Skin epidermis (tissue), 12 donors: ENCODE results near the gene ZNF280C.
"Not testable (repeated sequence)": the region's sequence is repeated elsewhere in the genome, so short reads cannot be mapped to it uniquely, and the experiment has no call there.

Experiments
- H3K27ac ChIP-seq, 21 experiments: fragments of 200-600 bp; sonication (generic) in 11 of 21; one replicate each; pipeline ENCODE4 v1.5.0; 2020; ENCODE audit warnings: mild to moderate bottlenecking in 3 of 21, inconsistent platforms in 2 of 21, moderate library complexity in 2 of 21
- H3K4me3 ChIP-seq, 7 experiments: fragments of 200-600 bp; sonication (generic) in 2 of 7; one replicate each; pipeline ENCODE4 v1.5.0; 2020; ENCODE audit warnings: inconsistent platforms in 2 of 7, mild to moderate bottlenecking in 2 of 7, moderate library complexity in 1 of 7

ZNF280C gene

GRCh38 chrX:130268449-130269170, at the start of gene ZNF280C:
TSS of gene ZNF280C (minus strand) at chrX:130268899. CDS start at chrX:130260449, 8,450 bp downstream.
- Histone ChIP-seq H3K4me3 (peak within 1 kb of the TSS; percentile 36 to 71 (median 59)), H3K27ac (peak within 1 kb of the TSS in 20 of 21 experiments; percentile 13 to 87 (median 80))

GRCh38 chrX:130304587-130305368, 36.1 kb upstream of the ZNF280C start:
- Histone ChIP-seq H3K4me3 (no peak overlapping the region), H3K27ac (no peak overlapping the region)

GRCh38 chrX:130301977-130302376, 33.3 kb upstream of the ZNF280C start:
- H3K27ac ChIP-seq, result no peak overlapping the region

DNA sequence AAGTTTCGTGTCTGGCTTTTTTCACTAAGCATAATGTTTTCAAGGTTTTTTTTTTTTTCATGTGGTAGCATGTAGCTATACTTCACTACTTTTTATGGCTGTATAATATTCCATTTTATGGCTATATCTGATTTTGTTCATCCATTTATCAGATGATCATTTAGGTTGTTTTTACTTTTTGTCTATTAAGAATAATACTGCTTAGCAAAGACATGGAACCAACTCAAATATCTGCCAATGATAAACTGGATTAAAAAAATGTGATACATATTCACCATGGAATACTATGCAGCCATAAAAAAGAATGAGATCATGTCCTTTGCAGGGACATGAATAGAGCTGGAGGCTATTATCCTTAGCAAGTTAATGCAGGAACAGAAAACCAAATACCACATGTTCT, 32.7 kb upstream of the ZNF280C start:
- Histone ChIP-seq H3K4me3 (no peak overlapping the region), H3K27ac (no peak overlapping the region)

More at GRCh38 chrX:130301977-130302376, 33.3 kb upstream of the ZNF280C start:
- H3K4me3 ChIP-seq, result no peak overlapping the region

DNA sequence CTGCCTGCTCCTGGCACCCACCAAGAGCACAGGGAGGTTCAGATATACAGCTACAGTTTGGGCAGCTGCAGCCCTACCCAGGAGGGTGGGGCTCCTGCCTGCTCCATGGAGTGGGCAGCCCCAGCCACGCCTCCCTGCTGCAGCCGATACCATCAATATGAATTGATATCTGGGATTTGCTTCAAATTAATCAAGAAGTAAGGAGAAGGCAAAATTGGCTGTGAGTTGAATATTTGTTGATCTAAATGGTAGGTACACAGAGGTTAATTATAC, 31.2 kb upstream of the ZNF280C start:
- Histone ChIP-seq H3K4me3 (peak overlapping the region in 1 of 7 experiments; percentile 7), H3K27ac (no peak overlapping the region)

- Histone ChIP-seq H3K4me3 (peak overlapping the region in 1 of 7 experiments; percentile 7), H3K27ac (no peak overlapping the region)
Measured at GRCh38 chrX:130299279-130300009, 30.7 kb upstream of the ZNF280C start.

GRCh38 chrX:130296743-130297142, 28.0 kb upstream of the ZNF280C start:
- H3K27ac ChIP-seq, result no peak overlapping the region
- no peak overlapping the region for H3K4me3 ChIP-seq

GRCh38 chrX:130296297-130296678, 27.6 kb upstream of the ZNF280C start:
- no peak overlapping the region for H3K4me3 ChIP-seq
- H3K27ac ChIP-seq, result no peak overlapping the region

GRCh38 chrX:130295519-130296296, 27.0 kb upstream of the ZNF280C start:
- H3K27ac ChIP-seq, result no peak overlapping the region

DNA sequence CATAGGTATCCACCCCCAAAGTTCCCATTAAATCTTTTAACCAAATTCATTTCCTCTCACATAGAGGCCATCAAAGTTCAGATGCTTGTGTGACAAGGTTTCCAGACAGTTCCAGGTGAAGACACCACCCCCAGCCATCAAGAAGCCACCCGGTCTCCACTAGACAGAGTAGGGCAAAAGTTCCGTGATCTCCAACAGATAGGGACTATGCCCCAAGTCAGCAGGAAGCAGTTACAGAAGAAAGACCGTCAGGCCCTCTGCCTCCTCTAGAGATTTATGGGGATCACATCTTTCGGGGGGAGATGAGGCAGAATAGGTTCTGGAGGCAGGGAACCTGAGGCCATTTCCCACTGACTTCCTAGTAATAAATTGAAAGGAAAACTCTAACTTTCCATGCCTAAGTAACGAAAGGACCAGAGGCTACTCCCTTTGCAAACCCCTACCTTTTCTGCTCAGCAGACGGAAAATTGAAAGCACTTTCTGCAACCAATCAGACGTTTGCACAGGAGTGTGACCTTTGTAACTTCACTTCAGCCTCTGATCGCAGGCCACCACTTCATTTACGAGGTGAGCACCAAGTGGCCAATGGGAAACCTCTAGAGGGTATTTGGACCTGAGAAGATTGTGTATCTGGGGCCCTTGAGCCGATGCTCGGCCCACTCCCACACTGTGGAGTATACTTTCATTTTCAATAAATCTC, 18.5 kb upstream of the ZNF280C start:
- H3K4me3 ChIP-seq, result no peak overlapping the region
- H3K27ac ChIP-seq, result no peak overlapping the region

More at GRCh38 chrX:130295519-130296296, 27.0 kb upstream of the ZNF280C start:
- H3K4me3 ChIP-seq, result no peak overlapping the region

GRCh38 chrX:130285710-130286109, 17.0 kb upstream of the ZNF280C start:
- Histone ChIP-seq H3K4me3 (no peak overlapping the region), H3K27ac (no peak overlapping the region)

DNA sequence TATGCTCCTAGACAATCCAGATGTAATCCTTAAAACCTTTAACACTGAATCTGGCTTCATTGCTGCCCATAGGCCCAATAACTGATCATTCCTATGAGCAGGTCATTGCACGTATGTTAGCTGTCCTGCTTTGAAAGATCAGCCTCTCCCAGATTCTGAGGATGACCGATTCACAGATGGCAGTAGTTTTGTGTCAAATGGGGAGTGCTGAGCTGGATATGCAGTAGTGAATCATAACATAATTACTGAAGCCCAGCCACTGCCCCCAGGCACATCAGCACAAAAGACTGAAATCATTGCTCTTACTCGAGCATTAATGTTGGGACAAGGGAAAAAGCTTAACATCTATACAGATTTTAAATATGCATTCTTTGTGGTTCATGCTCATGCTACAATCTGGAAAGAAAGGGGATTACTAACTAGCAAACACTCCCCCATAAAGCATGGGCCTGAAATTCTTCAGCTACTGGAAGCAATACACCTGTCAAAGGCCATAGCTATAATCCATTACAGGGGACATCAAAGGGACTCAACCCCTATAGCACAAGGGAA, 16.4 kb upstream of the ZNF280C start:
- H3K4me3 ChIP-seq, result no peak overlapping the region

GRCh38 chrX:130282151-130282550, 13.5 kb upstream of the ZNF280C start:
- no peak overlapping the region for H3K4me3 ChIP-seq
- no peak overlapping the region for H3K27ac ChIP-seq

More for the DNA sequence above, 16.4 kb upstream of the ZNF280C start:
- H3K27ac ChIP-seq, result no peak overlapping the region

GRCh38 chrX:130280901-130281300, 12.2 kb upstream of the ZNF280C start:
- Histone ChIP-seq H3K27ac (no peak overlapping the region), H3K4me3 (no peak overlapping the region)

- H3K4me3 ChIP-seq, H3K27ac ChIP-seq: not testable (repeated sequence)
Measured at GRCh38 chrX:130272253-130272652, 3.6 kb upstream of the ZNF280C start.

DNA sequence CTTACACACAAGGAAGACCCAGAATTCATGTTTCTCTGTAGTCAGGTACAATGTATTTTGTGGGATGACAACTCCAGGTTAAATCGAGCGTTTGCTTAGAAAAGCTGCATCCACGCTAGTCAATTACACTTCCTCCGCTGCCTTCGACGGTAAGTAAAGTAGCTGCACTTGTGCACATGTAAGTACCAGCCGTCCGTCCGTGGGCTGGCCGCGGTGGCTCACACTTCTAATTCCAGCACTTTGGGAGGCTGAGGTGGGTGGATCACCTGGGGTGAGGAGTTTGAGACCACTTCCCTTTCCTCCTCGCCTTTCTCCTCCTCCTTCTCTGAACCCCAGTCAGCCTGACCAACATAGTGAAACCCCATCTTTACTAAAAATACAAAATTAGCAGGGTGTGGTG, 692 bp upstream of the ZNF280C start:
- not testable (repeated sequence) for H3K4me3 ChIP-seq, H3K27ac ChIP-seq

DNA sequence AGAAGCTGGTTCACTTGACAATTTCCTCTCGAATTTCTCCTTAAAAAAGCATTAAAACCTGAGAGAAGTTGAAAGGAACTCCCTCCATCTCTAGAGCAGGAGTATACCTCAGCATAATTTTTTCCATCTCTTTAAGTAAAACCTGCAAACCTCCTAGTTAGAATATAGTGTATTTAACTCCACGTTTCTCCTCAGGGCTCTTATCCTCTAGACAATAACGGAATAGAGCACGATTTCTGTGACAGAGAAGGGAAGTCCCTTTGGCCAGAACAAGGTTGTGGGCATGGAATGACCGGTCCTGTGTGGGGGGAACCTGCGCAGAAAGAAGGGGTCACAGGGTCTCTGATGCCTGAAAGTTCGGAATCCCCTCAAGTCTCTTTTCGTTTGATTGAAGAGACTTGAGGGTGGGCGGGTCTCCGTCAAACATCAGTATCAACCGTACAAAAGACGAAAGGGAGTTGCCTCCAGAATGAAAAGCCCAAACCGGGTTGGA, 697 bp downstream of the ZNF280C start:
- peak overlapping the region; percentile 36 to 71 (median 59) for H3K4me3 ChIP-seq
- peak overlapping the region in 20 of 21 experiments; percentile 13 to 87 (median 80) for H3K27ac ChIP-seq

GRCh38 chrX:130264573-130264972, 4.1 kb downstream of the ZNF280C start:
- no peak overlapping the region for H3K27ac ChIP-seq
- H3K4me3 ChIP-seq, result no peak overlapping the region

DNA sequence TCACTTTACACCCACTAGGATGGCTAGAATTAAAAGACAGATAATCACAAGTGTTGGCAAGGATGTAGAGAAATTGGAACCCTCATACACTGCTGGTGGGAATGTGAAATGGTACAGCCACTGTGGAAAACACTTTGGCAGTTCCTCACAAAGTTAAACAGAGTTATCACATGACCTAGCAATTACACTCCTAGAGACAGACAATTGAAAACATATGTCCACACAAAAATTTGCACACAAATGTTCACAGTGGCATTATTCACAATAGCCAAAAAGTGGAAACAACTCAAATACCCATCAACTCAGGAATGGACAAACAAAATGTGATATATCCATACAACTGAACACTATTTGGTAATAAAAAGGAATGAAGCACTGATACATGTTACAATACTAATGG, 5.7 kb downstream of the ZNF280C start:
- Histone ChIP-seq H3K27ac (no peak overlapping the region), H3K4me3 (no peak overlapping the region)
